Coronary artery (tissue), 2 donors: ENCODE results near the gene TMPRSS7.

Experiments used
- DNase-seq: peaks from one replicate; pipeline ENCODE4 v3.0.0-alpha.2; 2017; ENCODE audit warnings: low spot score
- H3K27ac ChIP-seq, 2 donors: fragments of 200-600 bp; sonication (generic); one replicate each; pipeline ENCODE4 v1.5.1; 2016 to 2019
- H3K4me3 ChIP-seq: fragments of 200-600 bp; sonication (generic); 2 replicates; pipeline ENCODE4 v1.5.1; 2016; ENCODE audit warnings: mild to moderate bottlenecking, moderate library complexity
- TF ChIP-seq, protein P1 (sequence below): fragments of 200-600 bp; sonication (generic); IDR thresholded peaks from one replicate; pipeline ENCODE4 v1.5.1; 2019; ENCODE audit warnings: antibody characterized with exemption

TMPRSS7 gene

DNA sequence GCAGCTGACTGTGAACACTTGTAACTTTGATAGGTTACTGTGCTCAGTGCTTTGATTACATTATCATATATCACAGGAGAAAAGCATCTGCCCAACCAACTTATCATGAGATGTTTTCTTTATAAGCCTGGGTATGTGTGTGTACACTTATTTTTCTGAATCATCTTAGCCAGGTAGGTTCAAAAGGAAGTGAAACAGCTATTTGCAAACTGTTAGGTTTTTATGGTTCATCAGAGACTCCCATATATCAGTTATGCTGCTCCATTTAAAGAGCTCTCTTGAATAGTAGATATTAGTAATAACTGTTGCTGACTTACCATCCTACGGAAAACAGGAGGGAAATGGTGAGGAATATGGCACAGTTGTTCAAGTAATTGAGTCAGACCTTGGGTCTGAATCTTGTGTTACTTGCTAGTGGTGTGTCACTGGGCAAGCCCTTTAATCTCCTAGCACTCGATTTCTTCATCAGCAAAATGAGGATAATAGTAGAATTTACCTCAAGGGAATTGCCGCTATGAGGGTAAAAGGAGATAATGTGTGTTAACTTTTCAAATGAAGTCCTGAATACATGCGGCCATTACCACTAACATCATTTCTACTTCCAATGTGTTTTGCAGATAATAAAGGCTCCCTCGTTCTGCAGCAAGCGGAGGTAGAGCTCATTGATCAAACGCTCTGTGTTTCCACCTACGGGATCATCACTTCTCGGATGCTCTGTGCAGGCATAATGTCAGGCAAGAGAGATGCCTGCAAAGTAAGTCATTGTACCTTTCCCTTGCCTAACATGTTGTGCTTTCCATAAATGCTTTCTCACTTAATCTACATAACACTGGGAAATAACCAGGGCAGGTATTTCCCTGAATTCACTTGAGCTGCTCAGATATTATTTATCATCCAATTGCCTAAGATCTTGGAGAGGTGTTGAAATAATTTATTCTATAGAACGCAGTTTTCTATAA lies 43.9 kb downstream of the TMPRSS7 start:
- DNase-seq, result no peak
- H3K27ac ChIP-seq, result no peak overlapping the region
- no peak overlapping the region for H3K4me3 ChIP-seq
- TF ChIP-seq, protein P1, sequence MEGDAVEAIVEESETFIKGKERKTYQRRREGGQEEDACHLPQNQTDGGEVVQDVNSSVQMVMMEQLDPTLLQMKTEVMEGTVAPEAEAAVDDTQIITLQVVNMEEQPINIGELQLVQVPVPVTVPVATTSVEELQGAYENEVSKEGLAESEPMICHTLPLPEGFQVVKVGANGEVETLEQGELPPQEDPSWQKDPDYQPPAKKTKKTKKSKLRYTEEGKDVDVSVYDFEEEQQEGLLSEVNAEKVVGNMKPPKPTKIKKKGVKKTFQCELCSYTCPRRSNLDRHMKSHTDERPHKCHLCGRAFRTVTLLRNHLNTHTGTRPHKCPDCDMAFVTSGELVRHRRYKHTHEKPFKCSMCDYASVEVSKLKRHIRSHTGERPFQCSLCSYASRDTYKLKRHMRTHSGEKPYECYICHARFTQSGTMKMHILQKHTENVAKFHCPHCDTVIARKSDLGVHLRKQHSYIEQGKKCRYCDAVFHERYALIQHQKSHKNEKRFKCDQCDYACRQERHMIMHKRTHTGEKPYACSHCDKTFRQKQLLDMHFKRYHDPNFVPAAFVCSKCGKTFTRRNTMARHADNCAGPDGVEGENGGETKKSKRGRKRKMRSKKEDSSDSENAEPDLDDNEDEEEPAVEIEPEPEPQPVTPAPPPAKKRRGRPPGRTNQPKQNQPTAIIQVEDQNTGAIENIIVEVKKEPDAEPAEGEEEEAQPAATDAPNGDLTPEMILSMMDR, result no peak

DNA sequence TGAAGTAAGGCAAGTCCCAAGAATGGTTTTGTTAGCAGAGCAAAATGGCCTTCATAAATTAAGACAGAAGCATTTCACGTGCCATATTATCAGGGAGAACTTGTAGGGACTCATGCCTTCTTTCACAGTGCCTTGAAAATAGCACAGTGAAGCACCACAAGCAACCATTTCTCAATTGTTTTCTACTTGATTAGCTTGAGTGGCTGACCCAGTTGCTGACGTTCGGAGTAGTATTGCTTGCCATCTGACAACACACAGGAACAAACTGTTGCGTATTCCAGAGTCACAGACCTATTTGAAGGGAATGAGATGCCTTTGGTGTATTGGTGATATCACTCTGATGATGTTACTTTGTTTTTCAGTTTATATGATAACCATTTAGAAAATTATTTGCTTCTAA lies 48.7 kb downstream of the TMPRSS7 start:
- DNase-seq, result no peak
- TF ChIP-seq, protein P1, result no peak
- Histone ChIP-seq H3K4me3 (no peak overlapping the region), H3K27ac (no peak overlapping the region)

DNA sequence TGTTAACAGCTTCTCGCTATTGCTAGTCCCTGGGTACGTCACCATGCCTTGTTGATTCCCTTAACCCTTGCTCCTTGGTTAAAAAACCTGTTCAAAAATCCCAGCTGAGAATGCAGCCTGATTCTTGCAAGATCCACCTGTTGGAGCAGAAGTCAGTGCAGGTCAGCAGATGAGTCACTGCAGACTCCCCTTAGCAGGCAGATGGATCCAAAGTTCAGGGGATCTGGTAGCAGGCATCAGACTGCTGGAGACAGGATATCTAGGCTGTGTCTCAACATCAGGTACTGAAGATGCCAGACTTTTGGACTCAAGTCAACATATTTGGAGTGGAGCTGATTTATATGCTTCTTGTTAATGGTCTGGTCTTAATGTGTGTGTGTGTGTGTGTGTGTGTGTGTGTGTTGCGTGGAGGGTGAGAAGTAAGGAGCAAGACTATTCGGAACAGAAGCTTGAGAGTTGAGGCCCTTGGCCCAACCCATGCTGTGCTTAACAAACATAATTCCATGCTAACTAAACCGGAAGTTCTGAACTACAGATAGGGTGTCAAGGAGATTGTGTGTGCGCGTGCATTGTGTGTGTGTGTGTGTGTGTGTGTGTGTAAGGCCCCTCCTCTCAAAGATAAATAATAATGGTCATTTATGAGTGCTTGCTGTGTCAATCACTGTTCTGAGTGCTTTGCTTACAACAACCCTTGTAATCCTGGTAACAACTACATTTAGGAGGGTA lies 50.6 kb downstream of the TMPRSS7 start:
- Histone ChIP-seq H3K27ac (no peak overlapping the region), H3K4me3 (no peak overlapping the region)
- TF ChIP-seq, protein P1, result no peak
- DNase-seq, result no peak

DNA sequence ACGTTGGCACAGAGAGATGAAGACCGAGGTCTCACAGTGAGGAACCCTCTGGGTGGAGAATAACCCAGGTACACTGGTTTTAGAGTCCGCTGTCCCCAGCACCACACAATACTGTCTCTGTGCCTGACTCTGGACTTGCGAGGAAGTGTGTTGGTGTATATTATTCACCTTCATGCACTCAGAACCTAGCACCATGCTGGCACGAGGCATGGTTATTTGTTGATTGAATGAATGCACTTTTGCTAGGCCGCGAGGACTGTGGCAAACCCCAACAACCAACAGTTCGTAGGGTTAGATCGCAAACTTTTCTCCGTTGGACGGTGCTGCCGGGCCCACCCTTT lies 51.2 kb downstream of the TMPRSS7 start:
- TF ChIP-seq, protein P1, result no peak
- DNase-seq, result no peak
- H3K27ac ChIP-seq, result no peak overlapping the region
- peak overlapping the region; percentile 92 for H3K4me3 ChIP-seq

DNA sequence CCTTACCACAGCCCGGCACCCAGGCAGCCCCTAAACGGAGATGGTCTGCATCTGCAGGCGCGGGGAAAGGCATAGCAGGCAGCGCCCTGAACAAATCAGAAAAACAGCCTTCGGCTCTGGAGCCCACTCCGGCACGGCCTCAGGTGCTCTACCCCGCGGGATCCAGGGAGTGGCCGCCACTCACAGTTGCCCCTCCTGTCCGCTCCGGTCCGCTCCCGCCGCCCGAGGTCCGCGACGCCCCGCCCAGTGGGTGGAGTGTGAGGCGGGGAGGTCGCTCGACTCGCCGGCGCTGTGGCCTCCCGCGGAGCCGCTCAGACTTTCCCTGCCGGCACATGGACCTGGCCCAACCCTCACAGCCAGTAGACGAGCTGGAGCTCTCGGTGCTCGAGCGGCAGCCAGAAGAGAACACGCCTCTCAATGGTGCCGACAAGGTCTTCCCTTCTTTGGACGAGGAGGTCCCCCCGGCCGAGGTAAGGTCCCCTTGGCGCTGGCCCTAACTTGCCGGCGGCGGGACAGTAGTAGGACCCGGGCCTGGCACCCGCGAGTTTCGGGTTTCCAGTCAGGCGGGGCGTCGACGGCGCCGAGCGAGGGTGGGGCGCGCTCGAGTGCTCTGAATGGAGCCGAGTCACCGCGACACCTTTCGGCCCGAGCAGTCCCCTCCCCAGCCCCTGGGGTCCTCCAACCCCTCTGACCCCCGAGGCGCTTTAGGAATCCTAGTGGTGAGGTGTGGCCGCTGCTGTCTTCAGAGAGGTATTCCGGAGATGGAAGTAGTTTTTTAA lies 51.7 kb downstream of the TMPRSS7 start, which contains the start of gene C3orf52:
Gene C3orf52 (plus strand): TSS at position 314 of the 779 bp plus-strand sequence. CDS start 19 bp downstream, at position 333.
- peak within 1 kb of the TSS; percentile 92 for H3K4me3 ChIP-seq
- H3K27ac ChIP-seq, result peak within 1 kb of the TSS in 1 of 2 donors; percentile 57
- TF ChIP-seq, protein P1, result no peak
- peak; percentile 87 for DNase-seq

DNA sequence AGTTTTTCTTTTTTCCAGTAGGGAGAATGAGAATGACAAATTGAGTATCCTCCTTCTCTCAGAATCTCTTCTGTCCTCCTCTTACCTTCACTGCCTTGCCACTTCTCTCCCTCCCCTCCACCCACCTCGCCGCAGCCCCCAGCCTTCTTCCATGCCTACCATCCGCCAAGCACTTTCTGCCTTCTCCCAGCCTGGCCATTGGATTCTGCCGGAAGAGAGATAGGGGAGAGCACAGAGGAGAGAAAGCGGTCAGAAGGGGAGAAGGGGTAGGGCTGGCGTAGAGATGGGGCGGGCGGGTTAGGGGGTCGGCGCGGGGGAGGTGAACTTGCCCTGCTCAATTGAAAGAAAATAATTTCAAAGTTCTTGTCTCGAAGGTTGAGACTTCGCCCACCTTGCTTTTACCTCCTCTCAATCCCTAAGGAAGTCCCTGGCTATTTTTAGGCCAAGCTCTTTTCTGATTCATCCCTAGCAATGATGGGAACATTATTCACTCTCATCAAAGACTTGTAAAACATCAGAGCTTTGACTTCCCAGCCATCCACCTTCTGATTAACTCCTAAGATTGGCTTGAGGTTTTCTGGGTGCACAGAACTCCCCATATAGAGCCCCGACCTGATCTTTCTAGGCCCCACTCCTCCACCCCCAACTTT lies 52.5 kb downstream of the TMPRSS7 start:
- TF ChIP-seq, protein P1, result no peak
- no peak for DNase-seq
- Histone ChIP-seq H3K27ac (no peak overlapping the region), H3K4me3 (peak overlapping the region; percentile 92)
